H1 (cell line): Measurements from ENCODE around the gene PRAF2. TPM values are rescaled to one million over a fixed set of nuclear protein-coding genes. Genes with fewer than 3 reads are reported as not detected.
A peak's percentile ranks its signal among the peaks of the same experiment; 100 is the strongest.

Source experiments
- CHD2 ChIP-seq: IDR thresholded peaks from 2 replicates; pipeline ENCODE4 v1.6.1; 2012; ENCODE audit warnings: low read length, improper control_type of control experiment
- FOSL1 ChIP-seq: IDR thresholded peaks from 2 replicates; pipeline ENCODE4 v1.6.1; 2011; ENCODE audit warnings: mild to moderate bottlenecking, low read depth, low read length, moderate library complexity; ENCODE audit not compliant: insufficient read depth
- PHF8 ChIP-seq: fragments of 200-600 bp; sonication (generic); conservative IDR thresholded peaks from 2 replicates; pipeline ENCODE4 v1.7.1; 2012; ENCODE audit warnings: low read depth, mild to moderate bottlenecking, inconsistent platforms, low read length, moderate library complexity
- SP1 ChIP-seq: IDR thresholded peaks from 2 replicates; pipeline ENCODE4 v1.6.1; 2011; ENCODE audit warnings: low read depth, low read length
- SP2 ChIP-seq: IDR thresholded peaks from 2 replicates; pipeline ENCODE4 v1.6.1; 2012; ENCODE audit warnings: mild to moderate bottlenecking, low read length, inconsistent platforms
- polyA plus RNA-seq, 7 experiments: library from polyadenylated mRNA; depleted of rRNA in 3 of 7; stranded (reverse) in 5 of 7; unstranded in 2 of 7; fragments of >200 nt in 5 of 7; fragments of 200-250 nt in 2 of 7; gene quantifications; 1 replicate in 5 of 7; 2 replicates in 1 of 7; 4 replicates in 1 of 7; pipeline versions ENCODE4 v1.2.1 to v1.2.3, GENCODE V29; 2011 to 2013; ENCODE audit warnings: missing spikeins in 2 of 7, mixed read lengths in 2 of 7
- total RNA-seq: library from RNA; stranded (reverse); fragmentation: NEBNext Ultra II Directional; extraction: Animal tissue kit (Norgen Biotek cat#: 25700); gene quantifications from 2 replicates; pipeline ENCODE4 v1.2.1, GENCODE V29; 2021
- TF ChIP-seq, protein P1 (sequence below): IDR thresholded peaks from 2 replicates; pipeline ENCODE4 v1.6.1; 2012; ENCODE audit warnings: low read length, inconsistent platforms
- TF ChIP-seq, protein P2 (sequence below), 3 experiments: IDR thresholded peaks; 1 replicate in 2 of 3; 2 replicates in 1 of 3; pipeline versions ENCODE4 v1.5.1 to v1.6.1; 2011; ENCODE audit warnings: low read length in 3 of 3, mild to moderate bottlenecking in 3 of 3, inconsistent platforms in 2 of 3, low read depth in 1 of 3, moderate library complexity in 1 of 3; ENCODE audit not compliant: insufficient read depth in 1 of 3; ENCODE audit errors: control extremely low read depth in 1 of 3
- TF ChIP-seq, protein P3 (sequence below): IDR thresholded peaks from 2 replicates; pipeline ENCODE4 v1.6.1; 2012; ENCODE audit warnings: inconsistent platforms

Gene PRAF2
- total and polyA plus RNA-seq, 2 of the 8 experiments (the other 6 are each of a cell fraction or from before 2014, with no cell fraction given) = 11.3 to 15.4 TPM

DNA sequence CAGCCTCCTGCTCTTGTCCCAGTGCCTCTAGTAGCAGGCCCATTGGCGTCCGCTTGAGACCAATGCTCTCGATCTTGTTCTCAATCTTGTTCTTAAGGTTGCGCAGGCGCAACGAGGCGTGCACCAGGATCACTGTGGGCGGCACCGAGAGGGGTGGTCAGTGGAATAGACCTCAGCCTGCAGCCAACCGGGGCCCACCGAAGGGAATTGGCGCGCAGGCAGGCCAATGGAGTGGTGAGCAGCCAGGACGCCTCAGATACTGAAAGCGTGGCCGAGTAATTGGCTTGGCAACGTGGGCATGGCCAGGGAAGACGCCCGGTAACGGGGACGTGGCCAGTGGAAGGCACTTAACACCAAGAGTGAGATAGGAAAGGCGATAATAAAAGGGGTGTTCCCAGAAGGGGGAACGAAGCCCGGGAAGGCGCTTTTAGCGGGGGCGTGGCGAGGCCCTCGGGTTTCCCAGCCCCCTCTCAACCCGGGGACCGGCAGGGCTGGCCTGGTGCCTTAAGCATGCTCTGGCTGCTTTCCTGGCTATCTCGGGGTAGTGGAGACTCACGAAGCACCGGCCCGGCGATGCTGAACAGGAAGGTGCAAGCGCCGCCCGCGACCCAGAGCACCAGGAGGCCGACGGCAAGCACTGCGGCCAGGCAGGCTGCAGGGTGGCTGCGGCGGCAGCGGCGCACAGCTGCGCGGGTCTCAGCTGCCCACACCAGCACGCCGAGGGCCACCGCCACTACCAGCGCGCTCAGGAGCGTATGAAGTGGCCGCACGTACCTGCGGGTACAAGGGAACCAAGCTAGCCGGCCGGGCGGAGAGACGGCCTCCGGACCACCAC, 1.7 kb downstream of the PRAF2 start (continued):
- peak; percentile 65; the same call in 1 of the 2 replicates for TF ChIP-seq CHD2
- TF ChIP-seq, protein P1, sequence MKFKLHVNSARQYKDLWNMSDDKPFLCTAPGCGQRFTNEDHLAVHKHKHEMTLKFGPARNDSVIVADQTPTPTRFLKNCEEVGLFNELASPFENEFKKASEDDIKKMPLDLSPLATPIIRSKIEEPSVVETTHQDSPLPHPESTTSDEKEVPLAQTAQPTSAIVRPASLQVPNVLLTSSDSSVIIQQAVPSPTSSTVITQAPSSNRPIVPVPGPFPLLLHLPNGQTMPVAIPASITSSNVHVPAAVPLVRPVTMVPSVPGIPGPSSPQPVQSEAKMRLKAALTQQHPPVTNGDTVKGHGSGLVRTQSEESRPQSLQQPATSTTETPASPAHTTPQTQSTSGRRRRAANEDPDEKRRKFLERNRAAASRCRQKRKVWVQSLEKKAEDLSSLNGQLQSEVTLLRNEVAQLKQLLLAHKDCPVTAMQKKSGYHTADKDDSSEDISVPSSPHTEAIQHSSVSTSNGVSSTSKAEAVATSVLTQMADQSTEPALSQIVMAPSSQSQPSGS = no peak
- TF ChIP-seq, protein P2, sequence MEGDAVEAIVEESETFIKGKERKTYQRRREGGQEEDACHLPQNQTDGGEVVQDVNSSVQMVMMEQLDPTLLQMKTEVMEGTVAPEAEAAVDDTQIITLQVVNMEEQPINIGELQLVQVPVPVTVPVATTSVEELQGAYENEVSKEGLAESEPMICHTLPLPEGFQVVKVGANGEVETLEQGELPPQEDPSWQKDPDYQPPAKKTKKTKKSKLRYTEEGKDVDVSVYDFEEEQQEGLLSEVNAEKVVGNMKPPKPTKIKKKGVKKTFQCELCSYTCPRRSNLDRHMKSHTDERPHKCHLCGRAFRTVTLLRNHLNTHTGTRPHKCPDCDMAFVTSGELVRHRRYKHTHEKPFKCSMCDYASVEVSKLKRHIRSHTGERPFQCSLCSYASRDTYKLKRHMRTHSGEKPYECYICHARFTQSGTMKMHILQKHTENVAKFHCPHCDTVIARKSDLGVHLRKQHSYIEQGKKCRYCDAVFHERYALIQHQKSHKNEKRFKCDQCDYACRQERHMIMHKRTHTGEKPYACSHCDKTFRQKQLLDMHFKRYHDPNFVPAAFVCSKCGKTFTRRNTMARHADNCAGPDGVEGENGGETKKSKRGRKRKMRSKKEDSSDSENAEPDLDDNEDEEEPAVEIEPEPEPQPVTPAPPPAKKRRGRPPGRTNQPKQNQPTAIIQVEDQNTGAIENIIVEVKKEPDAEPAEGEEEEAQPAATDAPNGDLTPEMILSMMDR (IDR thresholded peaks at IDR 0.05; ENCODE audit: control extremely low read depth in 1 of 3, insufficient read depth in 1 of 3, low read depth in 1 of 3, low read length in 3 of 3) = no peak
- no peak for TF ChIP-seq PHF8
- TF ChIP-seq SP2 = peak; percentile 31; the same call in 1 of the 2 replicates
- TF ChIP-seq, protein P3, sequence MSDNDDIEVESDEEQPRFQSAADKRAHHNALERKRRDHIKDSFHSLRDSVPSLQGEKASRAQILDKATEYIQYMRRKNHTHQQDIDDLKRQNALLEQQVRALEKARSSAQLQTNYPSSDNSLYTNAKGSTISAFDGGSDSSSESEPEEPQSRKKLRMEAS = peak; percentile 37; the same call in 1 of the 2 replicates
- peak; percentile 88 for TF ChIP-seq SP1
- no peak for TF ChIP-seq FOSL1
